ENCODE measurements around the gene ACVR1B. TPM values are rescaled to one million over a fixed set of nuclear protein-coding genes. Genes with fewer than 3 reads are reported as not detected.
A peak's percentile ranks its signal among the peaks of the same experiment; 100 is the strongest.

The ACVR1B gene
- total RNA-seq, 1 experiment from 2014 or later, result 3.2 TPM

GRCh38 chr12:52004042-52004648 is 52.6 kb downstream of the ACVR1B start:
- peak; percentile 49 for DNase-seq (ENCODE audit: low read depth)

GRCh38 chr12:52005218-52005902 is 53.9 kb downstream of the ACVR1B start:
- DNase-seq (ENCODE audit: low read depth), result no peak

DNA sequence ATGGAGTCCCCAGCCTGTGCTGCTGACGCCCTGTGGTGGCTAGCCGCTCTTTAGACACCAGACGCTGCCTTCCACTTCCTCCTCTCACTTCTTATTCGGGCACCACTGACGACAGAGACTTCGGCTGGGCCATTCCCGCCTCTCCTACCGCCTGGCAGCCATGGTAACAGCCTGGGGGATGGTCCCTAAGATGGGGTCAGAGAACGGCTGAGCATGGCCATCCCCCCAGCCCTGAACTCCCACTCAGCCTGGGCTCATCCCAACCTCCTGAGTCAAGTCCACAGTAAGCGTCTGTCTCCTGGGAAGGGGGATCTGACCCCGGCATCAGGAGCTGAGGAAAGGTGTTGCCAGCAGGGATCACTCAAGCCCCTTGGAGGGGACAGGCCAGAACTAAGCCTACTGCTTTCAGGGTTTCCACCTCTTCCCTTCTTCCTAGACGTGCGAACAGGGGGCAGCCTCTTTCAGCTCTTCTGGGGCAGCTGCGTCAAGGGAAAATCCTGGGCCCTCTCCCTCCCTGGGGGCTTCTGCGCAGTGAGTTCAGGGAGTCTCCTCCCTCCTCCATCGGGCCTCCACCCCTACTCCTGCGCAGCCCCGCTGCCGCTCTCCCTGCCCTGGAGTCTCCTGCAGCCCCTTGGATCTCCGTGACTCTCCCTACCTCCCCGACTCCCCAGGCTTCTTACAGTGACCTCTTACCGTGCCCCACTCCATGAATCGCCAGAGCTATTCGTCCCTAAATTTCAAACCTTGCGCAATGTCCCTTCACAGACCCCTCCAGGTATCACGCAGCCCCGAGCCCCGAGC is 54.6 kb downstream of the ACVR1B start:
- no peak for DNase-seq (ENCODE audit: low read depth)

DNA sequence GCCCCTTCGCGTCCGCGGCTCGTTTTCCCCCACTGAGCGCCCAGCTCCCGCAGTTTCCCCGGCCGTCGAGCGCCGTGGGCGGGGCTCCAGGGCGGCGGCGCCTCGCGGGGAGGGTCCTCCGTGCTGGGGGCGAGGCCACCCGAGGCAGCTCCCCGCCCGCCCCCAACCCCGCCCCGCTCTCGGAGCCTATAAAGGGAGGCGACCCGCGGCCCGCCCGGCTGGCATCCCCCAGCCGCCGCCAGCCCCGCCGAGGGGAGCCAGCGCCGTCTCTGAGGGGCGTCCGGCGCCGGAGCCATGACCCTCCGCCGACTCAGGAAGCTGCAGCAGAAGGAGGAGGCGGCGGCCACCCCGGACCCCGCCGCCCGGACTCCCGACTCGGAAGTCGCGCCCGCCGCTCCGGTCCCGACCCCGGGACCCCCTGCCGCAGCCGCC is 55.2 kb downstream of the ACVR1B start, which contains the start of gene TAMALIN:
TSS of gene TAMALIN (plus strand) at position 221 of the 432 bp plus-strand sequence. CDS start at position 295, 74 bp downstream.
- peak; percentile 20 for DNase-seq (ENCODE audit: low read depth)

DNA sequence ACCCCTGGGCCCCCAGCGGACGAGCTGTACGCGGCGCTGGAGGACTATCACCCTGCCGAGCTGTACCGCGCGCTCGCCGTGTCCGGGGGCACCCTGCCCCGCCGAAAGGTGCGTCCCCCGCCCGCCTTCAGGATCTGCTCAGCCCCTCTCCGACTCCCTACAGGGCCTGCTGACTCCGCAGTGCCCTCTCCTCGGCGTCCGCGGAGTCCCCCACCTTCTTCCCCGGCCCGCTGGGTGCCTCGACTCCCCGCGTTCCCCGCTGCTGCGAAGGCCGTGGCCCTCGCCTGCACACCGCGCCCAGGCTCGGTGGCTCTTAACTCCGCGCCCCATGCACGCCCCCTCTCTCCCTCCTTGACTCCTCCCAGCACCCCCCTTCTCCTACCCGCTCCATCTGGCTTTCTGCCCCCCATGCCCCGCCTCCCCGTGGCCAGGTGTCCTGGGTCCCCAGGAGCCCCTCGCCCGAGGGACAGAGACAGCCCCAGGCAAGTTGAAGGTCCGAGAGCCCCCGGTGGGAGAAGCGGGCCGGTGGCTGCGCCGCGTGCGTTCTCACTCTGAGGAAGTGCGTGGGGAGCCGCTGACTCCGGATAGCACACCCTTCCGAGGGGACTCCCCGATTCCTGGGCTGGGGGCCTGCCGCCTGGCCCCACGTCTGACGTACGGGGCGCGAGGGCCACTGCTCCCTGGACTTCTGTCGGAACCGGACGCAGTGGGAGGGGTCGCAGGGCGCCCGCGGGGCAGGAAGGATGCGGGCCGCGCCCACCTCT is 55.8 kb downstream of the ACVR1B start:
- no peak for DNase-seq (ENCODE audit: low read depth)

- no peak for DNase-seq (ENCODE audit: low read depth)
Measured at GRCh38 chr12:52007982-52008510, 56.5 kb downstream of the ACVR1B start.

DNA sequence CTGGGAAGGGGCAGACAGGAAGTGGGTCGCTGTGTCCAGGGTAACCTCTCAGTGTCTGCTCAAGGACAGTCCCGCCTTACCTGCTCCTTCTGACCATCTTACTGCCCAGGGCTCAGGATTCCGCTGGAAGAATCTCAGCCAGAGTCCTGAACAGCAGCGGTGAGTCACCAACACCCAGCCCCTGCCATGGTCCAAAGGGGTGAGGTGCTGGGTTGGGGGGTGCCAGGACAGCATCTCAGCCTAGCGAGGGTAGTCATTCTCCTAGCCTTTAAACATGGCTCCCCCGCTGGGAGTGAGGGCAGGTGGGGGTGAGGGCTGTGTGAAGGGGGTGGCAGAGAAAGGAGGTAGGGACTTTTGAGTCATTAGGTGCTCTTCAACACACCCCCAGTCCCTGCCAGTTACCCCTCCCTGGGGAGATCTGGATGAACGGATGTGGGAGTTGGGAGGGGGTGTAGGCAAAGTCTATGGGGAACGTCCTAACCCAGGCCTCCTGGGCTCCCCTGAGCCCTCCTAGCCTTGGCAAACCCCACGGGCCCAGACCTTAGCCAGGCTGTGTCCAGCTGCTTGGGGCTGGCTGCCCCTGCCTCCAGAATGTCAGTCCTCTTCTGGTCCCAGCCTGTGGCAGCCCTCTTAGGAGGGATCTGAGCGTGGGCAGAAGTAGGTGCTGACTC is 57.7 kb downstream of the ACVR1B start:
- no peak for DNase-seq (ENCODE audit: low read depth)

DNA sequence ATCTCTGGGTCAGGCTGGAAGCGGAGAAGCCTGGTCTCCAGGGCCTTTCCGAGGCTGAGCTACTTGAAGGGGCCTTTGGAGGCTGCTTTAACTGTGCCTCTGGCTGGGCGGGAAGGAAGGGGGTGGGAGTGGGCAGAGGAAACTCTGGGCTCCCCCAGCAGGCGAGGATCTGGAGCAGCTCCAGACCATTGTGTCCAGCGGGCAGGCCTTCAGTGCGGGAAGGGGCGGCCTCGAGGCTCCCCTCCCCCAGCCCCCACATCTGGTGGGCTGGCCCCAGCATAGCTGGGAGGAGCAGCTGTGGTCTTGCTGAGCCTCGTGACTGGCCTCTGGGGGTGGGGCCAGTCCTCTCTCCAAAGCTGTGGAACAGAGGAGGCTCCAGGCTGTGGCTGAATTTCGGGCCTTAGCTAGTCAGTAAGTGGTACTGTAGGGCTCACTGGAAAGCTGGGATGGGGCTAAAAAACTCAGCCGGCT is 58.7 kb downstream of the ACVR1B start:
- DNase-seq (ENCODE audit: low read depth), result peak; percentile 54

GRCh38 chr12:52010692-52011601 is 59.4 kb downstream of the ACVR1B start:
- DNase-seq (ENCODE audit: low read depth), result no peak

GRCh38 chr12:52011602-52012214 is 60.2 kb downstream of the ACVR1B start:
- DNase-seq (ENCODE audit: low read depth), result no peak

DNA sequence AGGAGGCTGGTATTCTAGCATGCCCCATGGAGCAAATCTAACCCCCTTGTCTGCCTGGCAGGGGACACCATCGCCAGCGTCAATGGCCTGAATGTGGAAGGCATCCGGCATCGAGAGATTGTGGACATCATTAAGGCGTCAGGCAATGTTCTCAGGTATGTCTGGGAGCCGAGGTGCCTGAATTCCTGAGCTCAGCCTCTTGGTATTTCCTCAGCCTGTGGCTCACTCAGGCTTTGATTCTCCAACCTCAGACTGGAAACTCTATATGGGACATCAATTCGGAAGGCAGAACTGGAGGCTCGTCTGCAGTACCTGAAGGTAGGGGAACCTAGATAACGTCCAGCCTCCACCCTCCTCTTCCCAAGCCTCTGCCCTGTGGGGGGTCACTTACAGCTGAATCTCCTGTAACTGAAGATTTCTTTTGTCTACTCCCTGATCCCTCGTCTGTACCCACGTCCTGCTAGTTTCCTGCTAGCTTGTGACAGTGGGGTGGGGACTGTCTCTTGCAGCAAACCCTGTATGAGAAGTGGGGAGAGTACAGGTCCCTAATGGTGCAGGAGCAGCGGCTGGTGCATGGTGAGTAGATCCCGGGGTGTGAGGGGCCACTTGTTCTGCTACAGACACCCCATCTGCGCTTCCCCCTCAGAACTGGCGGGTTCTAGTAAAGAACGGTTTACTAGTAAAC is 62.3 kb downstream of the ACVR1B start:
- no peak for DNase-seq (ENCODE audit: low read depth)

DNA sequence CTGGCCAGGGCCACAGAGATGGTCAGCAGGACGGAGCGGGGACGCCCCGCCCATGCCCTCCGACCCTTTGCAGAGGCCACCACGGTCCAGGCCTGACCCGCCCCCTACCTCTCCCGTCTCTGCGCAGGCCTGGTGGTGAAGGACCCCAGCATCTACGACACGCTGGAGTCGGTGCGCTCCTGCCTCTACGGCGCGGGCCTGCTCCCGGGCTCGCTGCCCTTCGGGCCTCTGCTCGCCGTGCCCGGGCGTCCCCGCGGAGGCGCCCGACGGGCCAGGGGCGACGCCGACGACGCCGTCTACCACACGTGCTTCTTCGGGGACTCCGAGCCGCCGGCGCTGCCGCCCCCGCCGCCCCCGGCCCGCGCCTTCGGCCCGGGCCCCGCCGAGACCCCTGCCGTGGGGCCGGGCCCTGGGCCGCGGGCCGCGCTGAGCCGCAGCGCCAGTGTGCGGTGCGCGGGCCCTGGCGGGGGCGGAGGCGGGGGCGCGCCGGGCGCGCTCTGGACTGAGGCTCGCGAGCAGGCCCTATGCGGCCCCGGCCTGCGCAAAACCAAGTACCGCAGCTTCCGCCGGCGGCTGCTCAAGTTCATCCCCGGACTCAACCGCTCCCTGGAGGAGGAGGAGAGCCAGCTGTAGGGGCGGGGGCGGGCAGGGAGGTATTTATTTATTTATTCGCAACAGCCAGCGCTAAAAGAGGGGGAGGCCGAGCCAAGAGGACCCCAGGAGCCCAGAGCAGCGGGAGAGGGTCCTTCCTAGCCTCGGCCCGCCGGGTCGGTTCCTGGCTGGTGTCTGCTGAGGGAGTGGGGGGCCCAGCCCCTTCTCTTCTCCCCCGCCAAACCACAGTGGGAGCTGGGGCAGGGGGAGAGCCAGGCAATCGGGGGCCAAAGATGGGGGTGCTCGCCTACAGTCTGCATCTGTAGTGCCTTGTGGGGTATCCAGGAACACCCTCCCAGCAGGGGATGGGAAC is 63.4 kb downstream of the ACVR1B start:
- DNase-seq (ENCODE audit: low read depth), result no peak

GRCh38 chr12:52015532-52016041 is 64.1 kb downstream of the ACVR1B start:
- DNase-seq (ENCODE audit: low read depth), result no peak

GRCh38 chr12:52018433-52019112 is 67.1 kb downstream of the ACVR1B start:
- no peak for DNase-seq (ENCODE audit: low read depth)

DNA sequence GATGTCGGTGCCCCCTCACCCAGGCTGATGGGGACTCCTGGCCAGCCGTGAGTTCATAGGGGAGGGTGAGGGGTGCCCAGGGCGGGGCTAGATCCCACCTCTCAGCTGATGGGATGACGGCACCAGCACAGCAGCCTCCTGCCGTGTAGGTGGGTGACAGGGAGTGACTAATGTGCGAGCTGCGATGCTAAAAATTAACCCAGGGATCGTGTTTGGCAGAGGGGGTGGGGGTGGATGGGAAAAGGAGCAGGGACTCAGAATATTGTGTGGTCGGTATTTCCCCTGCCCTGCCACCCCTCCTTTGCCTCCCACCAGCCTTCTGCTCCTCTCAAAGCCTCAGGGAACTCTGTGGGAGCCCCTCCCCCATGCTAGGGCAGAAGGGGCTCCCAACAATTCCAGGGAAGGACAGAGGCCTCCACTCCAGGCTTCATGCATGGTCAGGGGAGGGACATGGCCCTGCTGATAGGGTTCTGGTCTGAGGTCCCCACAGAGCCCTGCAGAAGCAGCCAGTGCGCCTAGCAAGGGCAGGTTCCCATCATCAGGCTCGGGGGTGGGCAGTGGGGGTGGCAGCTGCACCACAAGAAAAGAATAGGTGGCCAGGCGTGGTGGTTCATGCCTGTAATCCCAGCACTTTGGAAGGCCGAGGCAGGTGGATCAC is 67.7 kb downstream of the ACVR1B start:
- no peak for DNase-seq (ENCODE audit: low read depth)
